Measurements from ENCODE around the gene CFAP70.
"Not testable (repeated sequence)": the region's sequence is repeated elsewhere in the genome, so short reads cannot be mapped to it uniquely, and the experiment has no call there.

The CFAP70 gene

GRCh38 chr10:73358331-73359279 is at the start of gene CFAP70:
Gene CFAP70 (minus strand): TSS chr10:73358864. CDS start chr10:73354796, 4,068 bp downstream.
- peak within 1 kb of the TSS; percentile 80 for H3K4me3 ChIP-seq (ENCODE audit: low read depth, low read length)

GRCh38 chr10:73408061-73408460 is 49.4 kb upstream of the CFAP70 start:
- Histone ChIP-seq H3K9ac (ENCODE audit: low read depth, low read length) (no peak overlapping the region), H3K27me3 (ENCODE audit: control insufficient read depth, insufficient read depth, low read length) (no peaks in the 10 kb centered on the region), H3K4me3 (ENCODE audit: low read depth, low read length) (no peak overlapping the region), H3K36me3 (ENCODE audit: control insufficient read depth, insufficient read depth, low read length) (no peaks in the 10 kb centered on the region), H3K4me1 (ENCODE audit: control insufficient read depth, insufficient read depth, low read length) (peaks cover 11% of the 10 kb centered on the region; the same call in 1 of the 2 replicates), H3K9me3 (ENCODE audit: control insufficient read depth, insufficient read depth, low read length) (no peaks in the 10 kb centered on the region), H3K27ac (ENCODE audit: low read depth, low read length) (no peak overlapping the region)

More at GRCh38 chr10:73358331-73359279, at the start of gene CFAP70:
- Histone ChIP-seq H3K9ac (ENCODE audit: low read depth, low read length) (peak within 1 kb of the TSS; percentile 70), H3K9me3 (ENCODE audit: control insufficient read depth, insufficient read depth, low read length) (no peaks in the 10 kb centered on the region), H3K27me3 (ENCODE audit: control insufficient read depth, insufficient read depth, low read length) (no peaks in the 10 kb centered on the region), H3K4me1 (ENCODE audit: control insufficient read depth, insufficient read depth, low read length) (no peaks in the 10 kb centered on the region; the same call in 1 of the 2 replicates), H3K36me3 (ENCODE audit: control insufficient read depth, insufficient read depth, low read length) (no peaks in the 10 kb centered on the region), H3K27ac (ENCODE audit: low read depth, low read length) (no peak within 1 kb of the TSS)

GRCh38 chr10:73407495-73407894 is 48.8 kb upstream of the CFAP70 start:
- Histone ChIP-seq H3K36me3 (ENCODE audit: control insufficient read depth, insufficient read depth, low read length) (no peaks in the 10 kb centered on the region), H3K27ac (ENCODE audit: low read depth, low read length) (no peak overlapping the region), H3K4me3 (ENCODE audit: low read depth, low read length) (no peak overlapping the region), H3K4me1 (ENCODE audit: control insufficient read depth, insufficient read depth, low read length) (peaks cover 8% of the 10 kb centered on the region; the same call in 1 of the 2 replicates), H3K9ac (ENCODE audit: low read depth, low read length) (no peak overlapping the region), H3K9me3 (ENCODE audit: control insufficient read depth, insufficient read depth, low read length) (no peaks in the 10 kb centered on the region), H3K27me3 (ENCODE audit: control insufficient read depth, insufficient read depth, low read length) (no peaks in the 10 kb centered on the region)

- H3K9me3 ChIP-seq (ENCODE audit: control insufficient read depth, insufficient read depth, low read length): no peaks in the 10 kb centered on the region; the same call in 1 of the 2 replicates
- no peaks in the 10 kb centered on the region for H3K36me3 ChIP-seq (ENCODE audit: control insufficient read depth, insufficient read depth, low read length)
- H3K9ac ChIP-seq (ENCODE audit: low read depth, low read length): no peak overlapping the region
- H3K4me3 ChIP-seq (ENCODE audit: low read depth, low read length): no peak overlapping the region
- peaks cover 8% of the 10 kb centered on the region; the same call in 1 of the 2 replicates for H3K4me1 ChIP-seq (ENCODE audit: control insufficient read depth, insufficient read depth, low read length)
- no peaks in the 10 kb centered on the region for H3K27me3 ChIP-seq (ENCODE audit: control insufficient read depth, insufficient read depth, low read length)
- H3K27ac ChIP-seq (ENCODE audit: low read depth, low read length): no peak overlapping the region
These were observed 48.2 kb upstream of the CFAP70 start for GRCh38 chr10:73406846-73407245.

GRCh38 chr10:73405556-73405955 is 46.9 kb upstream of the CFAP70 start:
- peaks cover 8% of the 10 kb centered on the region; the same call in 1 of the 2 replicates for H3K4me1 ChIP-seq (ENCODE audit: control insufficient read depth, insufficient read depth, low read length)
- no peak overlapping the region for H3K27ac ChIP-seq (ENCODE audit: low read depth, low read length)
- H3K36me3 ChIP-seq (ENCODE audit: control insufficient read depth, insufficient read depth, low read length): no peaks in the 10 kb centered on the region

GRCh38 chr10:73404690-73405089 is 46.0 kb upstream of the CFAP70 start:
- H3K27ac ChIP-seq (ENCODE audit: low read depth, low read length): no peak overlapping the region
- H3K4me1 ChIP-seq (ENCODE audit: control insufficient read depth, insufficient read depth, low read length): peaks cover 1% of the 10 kb centered on the region; the same call in 1 of the 2 replicates

More at GRCh38 chr10:73405556-73405955, 46.9 kb upstream of the CFAP70 start:
- no peaks in the 10 kb centered on the region; the same call in 1 of the 2 replicates for H3K9me3 ChIP-seq (ENCODE audit: control insufficient read depth, insufficient read depth, low read length)
- no peaks in the 10 kb centered on the region for H3K27me3 ChIP-seq (ENCODE audit: control insufficient read depth, insufficient read depth, low read length)
- H3K4me3 ChIP-seq (ENCODE audit: low read depth, low read length): no peak overlapping the region
- H3K9ac ChIP-seq (ENCODE audit: low read depth, low read length): no peak overlapping the region

GRCh38 chr10:73401636-73402035 is 43.0 kb upstream of the CFAP70 start:
- Histone ChIP-seq H3K9me3 (ENCODE audit: control insufficient read depth, insufficient read depth, low read length) (no peaks in the 10 kb centered on the region; the same call in 1 of the 2 replicates), H3K9ac (ENCODE audit: low read depth, low read length) (no peak overlapping the region), H3K4me3 (ENCODE audit: low read depth, low read length) (no peak overlapping the region), H3K4me1 (ENCODE audit: control insufficient read depth, insufficient read depth, low read length) (no peaks in the 10 kb centered on the region; the same call in 1 of the 2 replicates), H3K27ac (ENCODE audit: low read depth, low read length) (no peak overlapping the region), H3K27me3 (ENCODE audit: control insufficient read depth, insufficient read depth, low read length) (no peaks in the 10 kb centered on the region), H3K36me3 (ENCODE audit: control insufficient read depth, insufficient read depth, low read length) (peaks cover 23% of the 10 kb centered on the region)

More at GRCh38 chr10:73404690-73405089, 46.0 kb upstream of the CFAP70 start:
- Histone ChIP-seq H3K27me3 (ENCODE audit: control insufficient read depth, insufficient read depth, low read length) (no peaks in the 10 kb centered on the region), H3K9me3 (ENCODE audit: control insufficient read depth, insufficient read depth, low read length) (no peaks in the 10 kb centered on the region; the same call in 1 of the 2 replicates), H3K36me3 (ENCODE audit: control insufficient read depth, insufficient read depth, low read length) (no peaks in the 10 kb centered on the region), H3K4me3 (ENCODE audit: low read depth, low read length) (no peak overlapping the region), H3K9ac (ENCODE audit: low read depth, low read length) (no peak overlapping the region)

GRCh38 chr10:73399063-73399462 is 40.4 kb upstream of the CFAP70 start:
- H3K9ac ChIP-seq (ENCODE audit: low read depth, low read length): no peak overlapping the region
- H3K36me3 ChIP-seq (ENCODE audit: control insufficient read depth, insufficient read depth, low read length): peaks cover 44% of the 10 kb centered on the region
- H3K4me1 ChIP-seq (ENCODE audit: control insufficient read depth, insufficient read depth, low read length): no peaks in the 10 kb centered on the region; the same call in 1 of the 2 replicates
- H3K4me3 ChIP-seq (ENCODE audit: low read depth, low read length): no peak overlapping the region
- H3K9me3 ChIP-seq (ENCODE audit: control insufficient read depth, insufficient read depth, low read length): no peaks in the 10 kb centered on the region; the same call in 1 of the 2 replicates
- H3K27ac ChIP-seq (ENCODE audit: low read depth, low read length): no peak overlapping the region
- no peaks in the 10 kb centered on the region for H3K27me3 ChIP-seq (ENCODE audit: control insufficient read depth, insufficient read depth, low read length)

GRCh38 chr10:73398024-73398423 is 39.4 kb upstream of the CFAP70 start:
- Histone ChIP-seq H3K9me3 (ENCODE audit: control insufficient read depth, insufficient read depth, low read length) (no peaks in the 10 kb centered on the region; the same call in 1 of the 2 replicates), H3K4me1 (ENCODE audit: control insufficient read depth, insufficient read depth, low read length) (no peaks in the 10 kb centered on the region), H3K27ac (ENCODE audit: low read depth, low read length) (no peak overlapping the region), H3K27me3 (ENCODE audit: control insufficient read depth, insufficient read depth, low read length) (no peaks in the 10 kb centered on the region), H3K4me3 (ENCODE audit: low read depth, low read length) (no peak overlapping the region), H3K9ac (ENCODE audit: low read depth, low read length) (no peak overlapping the region), H3K36me3 (ENCODE audit: control insufficient read depth, insufficient read depth, low read length) (peaks cover 44% of the 10 kb centered on the region)

- H3K36me3 ChIP-seq (ENCODE audit: control insufficient read depth, insufficient read depth, low read length): peaks cover 56% of the 10 kb centered on the region
- H3K27me3 ChIP-seq (ENCODE audit: control insufficient read depth, insufficient read depth, low read length); H3K4me1 ChIP-seq (ENCODE audit: control insufficient read depth, insufficient read depth, low read length); H3K9ac ChIP-seq (ENCODE audit: low read depth, low read length); H3K9me3 ChIP-seq (ENCODE audit: control insufficient read depth, insufficient read depth, low read length); H3K4me3 ChIP-seq (ENCODE audit: low read depth, low read length); H3K27ac ChIP-seq (ENCODE audit: low read depth, low read length): not testable (repeated sequence)
These were observed 35.7 kb upstream of the CFAP70 start for GRCh38 chr10:73394325-73394724.

- H3K27ac ChIP-seq (ENCODE audit: low read depth, low read length): no peak overlapping the region
- H3K4me3 ChIP-seq (ENCODE audit: low read depth, low read length): no peak overlapping the region
- no peaks in the 10 kb centered on the region for H3K4me1 ChIP-seq (ENCODE audit: control insufficient read depth, insufficient read depth, low read length)
- H3K36me3 ChIP-seq (ENCODE audit: control insufficient read depth, insufficient read depth, low read length): peaks cover 64% of the 10 kb centered on the region
- no peaks in the 10 kb centered on the region for H3K9me3 ChIP-seq (ENCODE audit: control insufficient read depth, insufficient read depth, low read length)
- H3K9ac ChIP-seq (ENCODE audit: low read depth, low read length): no peak overlapping the region
- H3K27me3 ChIP-seq (ENCODE audit: control insufficient read depth, insufficient read depth, low read length): no peaks in the 10 kb centered on the region
These were observed 29.6 kb upstream of the CFAP70 start for GRCh38 chr10:73388228-73388627.
